GM12878 (cell line): Measurements from ENCODE around the gene ABCF3.

Experiments used
- EZH2 ChIP-seq: IDR thresholded peaks from 2 replicates; pipeline ENCODE4 v1.6.1; 2012; ENCODE audit warnings: low read depth, mild to moderate bottlenecking, control low read depth, inconsistent platforms, low read length, borderline replicate concordance; ENCODE audit not compliant: control insufficient read depth
- HCFC1 ChIP-seq: fragments of 150-350 bp; IDR thresholded peaks from 2 replicates; pipeline ENCODE4 v1.6.1; 2014; ENCODE audit warnings: low read length
- NFYB ChIP-seq: IDR thresholded peaks from 2 replicates; pipeline ENCODE4 v1.6.1; 2011; ENCODE audit warnings: low read depth, mild to moderate bottlenecking, low read length, improper control_type of control experiment, moderate library complexity; ENCODE audit not compliant: insufficient read depth
- POLR2A ChIP-seq: IDR thresholded peaks from 2 replicates; pipeline ENCODE4 v1.6.1; 2011; ENCODE audit warnings: low read depth, mild to moderate bottlenecking, low read length
- POLR2AphosphoS5 ChIP-seq: IDR thresholded peaks from 2 replicates; pipeline ENCODE4 v1.6.1; 2011; ENCODE audit warnings: mild to moderate bottlenecking, low read length, inconsistent platforms
- RBBP5 ChIP-seq: fragments of 200-600 bp; sonication (generic); conservative IDR thresholded peaks from 2 replicates; pipeline ENCODE4 v1.6.1; 2016
- SP1 ChIP-seq: IDR thresholded peaks from one replicate; pipeline ENCODE4 v1.6.1; 2011; ENCODE audit warnings: low read depth, low read length
- TF ChIP-seq, protein P1 (sequence below), 3 experiments: IDR thresholded peaks in 2 of 3; conservative IDR thresholded peaks in 1 of 3; 2 replicates each; pipeline ENCODE4 v1.5.1; 2011; ENCODE audit warnings: low read depth in 3 of 3, low read length in 3 of 3, mild to moderate bottlenecking in 3 of 3, control low read depth in 2 of 3, moderate library complexity in 2 of 3, inconsistent platforms in 1 of 3, mixed read lengths in 1 of 3; ENCODE audit not compliant: control insufficient read depth in 2 of 3, insufficient read depth in 1 of 3; ENCODE audit errors: extremely low read depth in 1 of 3
- TF ChIP-seq, protein P2 (sequence below): IDR thresholded peaks from 2 replicates; pipeline ENCODE4 v1.6.1; 2012; ENCODE audit warnings: low read depth, low read length, improper control_type of control experiment
- TF ChIP-seq, protein P3 (sequence below): fragments of 450-650 bp; IDR thresholded peaks from 2 replicates; pipeline ENCODE4 v1.6.1; 2017; ENCODE audit warnings: mild to moderate bottlenecking

DNA sequence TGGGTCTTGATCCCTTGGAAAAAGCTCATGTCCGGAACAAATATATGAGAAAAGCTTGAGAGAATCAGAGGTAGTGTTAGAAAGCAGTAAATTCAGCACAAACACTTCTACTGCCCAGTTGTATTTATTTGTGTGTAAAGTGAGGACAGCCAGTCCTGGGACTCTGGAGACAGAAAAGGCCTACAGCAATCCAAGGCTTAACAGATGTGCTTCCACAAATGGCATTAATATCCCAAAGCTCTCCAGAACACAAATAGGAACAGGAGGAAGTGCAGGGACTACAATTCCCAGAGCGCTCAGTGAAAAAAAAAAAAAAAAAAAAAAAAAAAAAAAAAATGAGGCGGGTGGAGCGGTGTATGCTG lies 11.7 kb upstream of the ABCF3 start:
- TF ChIP-seq, protein P1, sequence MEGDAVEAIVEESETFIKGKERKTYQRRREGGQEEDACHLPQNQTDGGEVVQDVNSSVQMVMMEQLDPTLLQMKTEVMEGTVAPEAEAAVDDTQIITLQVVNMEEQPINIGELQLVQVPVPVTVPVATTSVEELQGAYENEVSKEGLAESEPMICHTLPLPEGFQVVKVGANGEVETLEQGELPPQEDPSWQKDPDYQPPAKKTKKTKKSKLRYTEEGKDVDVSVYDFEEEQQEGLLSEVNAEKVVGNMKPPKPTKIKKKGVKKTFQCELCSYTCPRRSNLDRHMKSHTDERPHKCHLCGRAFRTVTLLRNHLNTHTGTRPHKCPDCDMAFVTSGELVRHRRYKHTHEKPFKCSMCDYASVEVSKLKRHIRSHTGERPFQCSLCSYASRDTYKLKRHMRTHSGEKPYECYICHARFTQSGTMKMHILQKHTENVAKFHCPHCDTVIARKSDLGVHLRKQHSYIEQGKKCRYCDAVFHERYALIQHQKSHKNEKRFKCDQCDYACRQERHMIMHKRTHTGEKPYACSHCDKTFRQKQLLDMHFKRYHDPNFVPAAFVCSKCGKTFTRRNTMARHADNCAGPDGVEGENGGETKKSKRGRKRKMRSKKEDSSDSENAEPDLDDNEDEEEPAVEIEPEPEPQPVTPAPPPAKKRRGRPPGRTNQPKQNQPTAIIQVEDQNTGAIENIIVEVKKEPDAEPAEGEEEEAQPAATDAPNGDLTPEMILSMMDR (IDR thresholded peaks at IDR 0.05 in 2 of 3, conservative IDR thresholded peaks at IDR 0.05 in 1 of 3; ENCODE audit: control insufficient read depth in 2 of 3, extremely low read depth in 1 of 3, insufficient read depth in 1 of 3, low read depth in 3 of 3, low read length in 3 of 3), result no peak
- no peak for TF ChIP-seq NFYB
- TF ChIP-seq, protein P2, sequence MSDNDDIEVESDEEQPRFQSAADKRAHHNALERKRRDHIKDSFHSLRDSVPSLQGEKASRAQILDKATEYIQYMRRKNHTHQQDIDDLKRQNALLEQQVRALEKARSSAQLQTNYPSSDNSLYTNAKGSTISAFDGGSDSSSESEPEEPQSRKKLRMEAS, result no peak
- no peak for TF ChIP-seq SP1
- TF ChIP-seq EZH2, result no peak
- no peak for TF ChIP-seq POLR2A
- TF ChIP-seq POLR2AphosphoS5, result no peak
- no peak for TF ChIP-seq RBBP5
- no peak for TF ChIP-seq HCFC1
- TF ChIP-seq, protein P3, sequence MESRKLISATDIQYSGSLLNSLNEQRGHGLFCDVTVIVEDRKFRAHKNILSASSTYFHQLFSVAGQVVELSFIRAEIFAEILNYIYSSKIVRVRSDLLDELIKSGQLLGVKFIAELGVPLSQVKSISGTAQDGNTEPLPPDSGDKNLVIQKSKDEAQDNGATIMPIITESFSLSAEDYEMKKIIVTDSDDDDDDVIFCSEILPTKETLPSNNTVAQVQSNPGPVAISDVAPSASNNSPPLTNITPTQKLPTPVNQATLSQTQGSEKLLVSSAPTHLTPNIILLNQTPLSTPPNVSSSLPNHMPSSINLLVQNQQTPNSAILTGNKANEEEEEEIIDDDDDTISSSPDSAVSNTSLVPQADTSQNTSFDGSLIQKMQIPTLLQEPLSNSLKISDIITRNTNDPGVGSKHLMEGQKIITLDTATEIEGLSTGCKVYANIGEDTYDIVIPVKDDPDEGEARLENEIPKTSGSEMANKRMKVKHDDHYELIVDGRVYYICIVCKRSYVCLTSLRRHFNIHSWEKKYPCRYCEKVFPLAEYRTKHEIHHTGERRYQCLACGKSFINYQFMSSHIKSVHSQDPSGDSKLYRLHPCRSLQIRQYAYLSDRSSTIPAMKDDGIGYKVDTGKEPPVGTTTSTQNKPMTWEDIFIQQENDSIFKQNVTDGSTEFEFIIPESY, result no peak
